Bronchial epithelial cell (primary cell): ENCODE results near the gene NFRKB. TPM values are rescaled to one million over a fixed set of nuclear protein-coding genes. Genes with fewer than 3 reads are reported as not detected.

ENCODE experiments used
- DNase-seq: peaks from one replicate; pipeline ENCODE4 v3.0.0-alpha.2; 2010; ENCODE audit warnings: low read depth
- FAIRE-seq: peaks from 2 replicates; lab custom pipeline; 2011; peaks lifted over from hg19 to GRCh38; lab: Jason Lieb, UNC
- H3K27me3 ChIP-seq: 2 replicates; pipeline ENCODE4 v1.5.1; 2011; ENCODE audit warnings: low read length; ENCODE audit not compliant: control insufficient read depth, insufficient read depth
- H3K36me3 ChIP-seq: 2 replicates; pipeline ENCODE4 v1.5.1; 2011; ENCODE audit warnings: low read length; ENCODE audit not compliant: control insufficient read depth, insufficient read depth
- H3K4me3 ChIP-seq: 2 replicates; pipeline ENCODE4 v1.5.1; 2011; ENCODE audit warnings: mild to moderate bottlenecking, low read depth, low read length, control low read depth
- CTCF ChIP-seq: IDR thresholded peaks from 2 replicates; pipeline ENCODE4 v1.5.1; 2011; ENCODE audit warnings: mild to moderate bottlenecking, moderate library complexity, low read length, control low read depth, inconsistent platforms; ENCODE audit not compliant: insufficient read depth, severe bottlenecking
- total RNA-seq: library from RNA; depleted of rRNA; stranded (reverse); fragments of >200 nt; gene quantifications from 2 replicates; pipeline ENCODE4 v1.2.1, GENCODE V29; 2014

Gene NFRKB
- total RNA-seq, 1 donor from 2014 or later = 26.3 TPM

GRCh38 chr11:129894278-129895125, 876 bp downstream of the NFRKB start:
- peaks cover 11% of the 10 kb centered on the region for H3K36me3 ChIP-seq
- FAIRE-seq (no peak), DNase-seq (peak; percentile 27)
- H3K27me3 ChIP-seq = no peaks in the 10 kb centered on the region
- peak overlapping the region; percentile 79 for H3K4me3 ChIP-seq
- TF ChIP-seq CTCF = no peak

GRCh38 chr11:129888451-129888850, 6.9 kb downstream of the NFRKB start:
- Histone ChIP-seq H3K4me3 (no peak overlapping the region), H3K36me3 (peaks cover 37% of the 10 kb centered on the region), H3K27me3 (no peaks in the 10 kb centered on the region)
- TF ChIP-seq CTCF = no peak
- FAIRE-seq = no peak
- DNase-seq = no peak

GRCh38 chr11:129885381-129885780, 10.0 kb downstream of the NFRKB start:
- DNase-seq = no peak
- peaks cover 37% of the 10 kb centered on the region for H3K36me3 ChIP-seq
- no peak for FAIRE-seq
- no peak for TF ChIP-seq CTCF
- no peak overlapping the region for H3K4me3 ChIP-seq
- H3K27me3 ChIP-seq = no peaks in the 10 kb centered on the region

- TF ChIP-seq CTCF = no peak
- DNase-seq (no peak), FAIRE-seq (no peak)
- H3K27me3 ChIP-seq = no peaks in the 10 kb centered on the region
- H3K36me3 ChIP-seq = peaks cover 39% of the 10 kb centered on the region
- no peak overlapping the region for H3K4me3 ChIP-seq
Observed at GRCh38 chr11:129884581-129884980, 10.8 kb downstream of the NFRKB start.

- TF ChIP-seq CTCF = peak; percentile 72
- Histone ChIP-seq H3K27me3 (no peaks in the 10 kb centered on the region), H3K36me3 (peaks cover 48% of the 10 kb centered on the region), H3K4me3 (no peak overlapping the region)
- peak; percentile 42 for DNase-seq
- FAIRE-seq = no peak
Observed at GRCh38 chr11:129881570-129882170, 13.7 kb downstream of the NFRKB start.
